ENCODE measurements around the gene HOXA5. TPM values are rescaled to one million over a fixed set of nuclear protein-coding genes. Genes with fewer than 3 reads are reported as not detected.

The HOXA5 gene
- total RNA-seq, 5 donors from 2014 or later (not counting 1 experiment from before 2014, with no cell fraction given): 0.18 to 0.32 TPM; not detected in 3

- DNase-seq (no peak), ATAC-seq (replicated peaks in 1 of 4) (no peak)
- H3K9me3 Mint-ChIP-seq: no peaks in the 10 kb centered on the region
- H3K4me3 ChIP-seq (ENCODE audit: control insufficient read depth in 1 of 2, extremely low read depth in 1 of 2, low read length in 1 of 2): no peak overlapping the region
- peaks cover 4 to 32% of the 10 kb centered on the region in 2 experiments for H3K4me1 ChIP-seq (ENCODE audit: control insufficient read depth in 1 of 2, extremely low read depth in 1 of 2, insufficient read depth in 2 of 2, low read length in 2 of 2)
- H3K27me3 ChIP-seq (replicated peaks in 1 of 2; ENCODE audit: control insufficient read depth in 2 of 2, extremely low read depth in 1 of 2, insufficient read depth in 2 of 2, low read length in 1 of 2): peaks cover 0 to 83% of the 10 kb centered on the region in 2 experiments
- H3K27ac ChIP-seq (ENCODE audit: low read length): no peak overlapping the region
- no peaks in the 10 kb centered on the region for H3K36me3 Mint-ChIP-seq
- H3K27ac Mint-ChIP-seq: no peak overlapping the region
- POLR2A ChIA-PET: no interaction called here
- peaks cover 55 to 80% of the 10 kb centered on the region in 2 donors for H3K27me3 Mint-ChIP-seq
- CTCF ChIA-PET: interaction anchor here in 1 of 2 donors (0.6 to 0.7 kb wide), 3 partner anchors 58 to 443 kb away, joined by 3 read pairs; no protein-coding TSS in a partner anchor
- no peaks in the 10 kb centered on the region for H3K9me3 ChIP-seq
- H3K4me3 Mint-ChIP-seq: no peak overlapping the region
- WGBS (ENCODE audit: insufficient coverage): 90% methylated on average over 3 of the region's 5 CpGs
- peaks cover 23 to 28% (median 26%) of the 10 kb centered on the region in 3 donors for H3K4me1 Mint-ChIP-seq
- H3K36me3 ChIP-seq (ENCODE audit: control insufficient read depth in 2 of 2, extremely low read depth in 1 of 2, insufficient read depth in 1 of 2, low read length in 1 of 2): no peaks in the 10 kb centered on the region
Measured at GRCh38 chr7:27146491-27147198, 3.2 kb upstream of the HOXA5 start.

DNA sequence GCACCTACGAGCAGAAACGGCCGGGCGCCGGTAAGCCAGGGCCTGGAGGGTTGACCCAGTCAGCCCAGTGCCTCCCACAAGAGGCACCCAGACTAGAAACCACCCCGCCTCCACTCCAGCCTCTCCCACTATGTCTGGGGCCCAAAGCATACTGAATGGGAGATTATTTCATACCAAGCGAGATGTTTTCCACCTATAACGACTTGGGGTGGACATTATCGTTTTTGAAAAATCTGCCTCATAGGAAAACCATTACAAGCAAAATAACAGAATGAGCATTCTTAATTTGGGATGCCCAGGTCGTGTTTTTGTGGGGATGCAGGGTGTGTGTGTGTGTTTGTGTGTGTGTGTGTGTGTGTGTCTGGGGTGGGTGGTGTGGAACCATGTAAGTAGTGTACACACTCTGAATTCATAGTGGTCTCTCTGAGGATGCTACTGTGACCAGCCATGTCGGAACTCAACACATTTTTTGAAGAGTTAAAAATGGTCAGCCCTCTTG is 2.5 kb upstream of the HOXA5 start:
- H3K27me3 ChIP-seq (replicated peaks in 1 of 2; ENCODE audit: control insufficient read depth in 2 of 2, extremely low read depth in 1 of 2, insufficient read depth in 2 of 2, low read length in 1 of 2): peaks cover 0 to 76% of the 10 kb centered on the region in 2 experiments
- Mint-ChIP-seq H3K4me1 (peaks cover 17 to 21% (median 20%) of the 10 kb centered on the region in 3 donors), H3K36me3 (no peaks in the 10 kb centered on the region), H3K27ac (no peak overlapping the region), H3K4me3 (no peak overlapping the region), H3K9me3 (no peaks in the 10 kb centered on the region), H3K27me3 (peaks cover 54 to 80% of the 10 kb centered on the region in 2 donors)
- H3K4me1 ChIP-seq (ENCODE audit: control insufficient read depth in 1 of 2, extremely low read depth in 1 of 2, insufficient read depth in 2 of 2, low read length in 2 of 2): peaks cover 0 to 25% of the 10 kb centered on the region in 2 experiments
- no peak for ATAC-seq (replicated peaks in 1 of 4)
- no peak overlapping the region for H3K27ac ChIP-seq (ENCODE audit: low read length)
- no peaks in the 10 kb centered on the region for H3K36me3 ChIP-seq (ENCODE audit: control insufficient read depth in 2 of 2, extremely low read depth in 1 of 2, insufficient read depth in 1 of 2, low read length in 1 of 2)
- ChIA-PET POLR2A (no interaction called here), CTCF (interaction anchor here in 1 of 2 donors (0.6 to 0.7 kb wide), 2 partner anchors 59 to 79 kb away, joined by 3 read pairs; no protein-coding TSS in a partner anchor)
- no peak for DNase-seq
- H3K9me3 ChIP-seq: no peaks in the 10 kb centered on the region
- 86% methylated on average over 8 of the region's 11 CpGs for WGBS (ENCODE audit: insufficient coverage)
- no peak overlapping the region for H3K4me3 ChIP-seq (ENCODE audit: control insufficient read depth in 1 of 2, extremely low read depth in 1 of 2, low read length in 1 of 2)

GRCh38 chr7:27145165-27145913 is 1.9 kb upstream of the HOXA5 start:
- H3K27ac Mint-ChIP-seq: no peak overlapping the region
- peaks cover 49 to 78% of the 10 kb centered on the region in 2 donors for H3K27me3 Mint-ChIP-seq
- no peak overlapping the region for H3K4me3 Mint-ChIP-seq
- WGBS (ENCODE audit: insufficient coverage): 91% methylated on average over 46 of the region's 47 CpGs
- CTCF ChIA-PET: interaction anchor here in 1 of 2 donors (0.6 kb wide), 1 partner anchor 288 kb away, joined by 5 read pairs; no protein-coding TSS in a partner anchor
- H3K9me3 ChIP-seq: no peaks in the 10 kb centered on the region
- H3K9me3 Mint-ChIP-seq: no peaks in the 10 kb centered on the region
- H3K36me3 ChIP-seq (ENCODE audit: control insufficient read depth in 2 of 2, extremely low read depth in 1 of 2, insufficient read depth in 1 of 2, low read length in 1 of 2): no peaks in the 10 kb centered on the region
- no peak for ATAC-seq (replicated peaks in 1 of 4)
- peaks cover 12 to 15% (median 13%) of the 10 kb centered on the region in 3 donors for H3K4me1 Mint-ChIP-seq
- peaks cover 0 to 19% of the 10 kb centered on the region in 2 experiments for H3K4me1 ChIP-seq (ENCODE audit: control insufficient read depth in 1 of 2, extremely low read depth in 1 of 2, insufficient read depth in 2 of 2, low read length in 2 of 2)
- POLR2A ChIA-PET: no interaction called here
- no peak overlapping the region for H3K4me3 ChIP-seq (ENCODE audit: control insufficient read depth in 1 of 2, extremely low read depth in 1 of 2, low read length in 1 of 2)
- DNase-seq: no peak
- peaks cover 0 to 75% of the 10 kb centered on the region in 2 experiments for H3K27me3 ChIP-seq (replicated peaks in 1 of 2; ENCODE audit: control insufficient read depth in 2 of 2, extremely low read depth in 1 of 2, insufficient read depth in 2 of 2, low read length in 1 of 2)
- no peaks in the 10 kb centered on the region for H3K36me3 Mint-ChIP-seq
- no peak overlapping the region for H3K27ac ChIP-seq (ENCODE audit: low read length)

- peaks cover 8 to 13% (median 11%) of the 10 kb centered on the region in 3 donors for H3K4me1 Mint-ChIP-seq
- POLR2A ChIA-PET: no interaction called here
- Histone ChIP-seq H3K27ac (ENCODE audit: low read length) (no peak overlapping the region), H3K4me1 (ENCODE audit: control insufficient read depth in 1 of 2, extremely low read depth in 1 of 2, insufficient read depth in 2 of 2, low read length in 2 of 2) (peaks cover 0 to 16% of the 10 kb centered on the region in 2 experiments), H3K9me3 (no peaks in the 10 kb centered on the region), H3K36me3 (ENCODE audit: control insufficient read depth in 2 of 2, extremely low read depth in 1 of 2, insufficient read depth in 1 of 2, low read length in 1 of 2) (no peaks in the 10 kb centered on the region), H3K4me3 (ENCODE audit: control insufficient read depth in 1 of 2, extremely low read depth in 1 of 2, low read length in 1 of 2) (no peak overlapping the region), H3K27me3 (replicated peaks in 1 of 2; ENCODE audit: control insufficient read depth in 2 of 2, extremely low read depth in 1 of 2, insufficient read depth in 2 of 2, low read length in 1 of 2) (peaks cover 0 to 71% of the 10 kb centered on the region in 2 experiments)
- H3K27me3 Mint-ChIP-seq: peaks cover 44 to 73% of the 10 kb centered on the region in 2 donors
- no peak overlapping the region for H3K27ac Mint-ChIP-seq
- 80% methylated on average over 26 of the region's 31 CpGs for WGBS (ENCODE audit: insufficient coverage)
- no peaks in the 10 kb centered on the region for H3K9me3 Mint-ChIP-seq
- DNase-seq (no peak), ATAC-seq (replicated peaks in 1 of 4) (no peak)
- no peaks in the 10 kb centered on the region for H3K36me3 Mint-ChIP-seq
- H3K4me3 Mint-ChIP-seq: no peak overlapping the region
- CTCF ChIA-PET: interaction anchor here in 1 of 2 donors (0.6 kb wide), 1 partner anchor 288 kb away, joined by 5 read pairs; no protein-coding TSS in a partner anchor
Measured at GRCh38 chr7:27144781-27145164, 1.3 kb upstream of the HOXA5 start.

GRCh38 chr7:27143950-27144780 is 684 bp upstream of the HOXA5 start:
- Mint-ChIP-seq H3K9me3 (no peaks in the 10 kb centered on the region), H3K27ac (no peak overlapping the region), H3K27me3 (peaks cover 39 to 67% of the 10 kb centered on the region in 2 donors), H3K4me3 (peak overlapping the region in 1 of 3 donors; percentile 68), H3K4me1 (peaks cover 8 to 13% (median 11%) of the 10 kb centered on the region in 3 donors), H3K36me3 (no peaks in the 10 kb centered on the region)
- peaks cover 0 to 16% of the 10 kb centered on the region in 2 experiments for H3K4me1 ChIP-seq (ENCODE audit: control insufficient read depth in 1 of 2, extremely low read depth in 1 of 2, insufficient read depth in 2 of 2, low read length in 2 of 2)
- POLR2A ChIA-PET: no interaction called here
- no peaks in the 10 kb centered on the region for H3K36me3 ChIP-seq (ENCODE audit: control insufficient read depth in 2 of 2, extremely low read depth in 1 of 2, insufficient read depth in 1 of 2, low read length in 1 of 2)
- H3K27ac ChIP-seq (ENCODE audit: low read length): no peak overlapping the region
- H3K4me3 ChIP-seq (ENCODE audit: control insufficient read depth in 1 of 2, extremely low read depth in 1 of 2, low read length in 1 of 2): no peak overlapping the region
- ATAC-seq (replicated peaks in 1 of 4): no peak
- H3K27me3 ChIP-seq (replicated peaks in 1 of 2; ENCODE audit: control insufficient read depth in 2 of 2, extremely low read depth in 1 of 2, insufficient read depth in 2 of 2, low read length in 1 of 2): peaks cover 0 to 71% of the 10 kb centered on the region in 2 experiments
- CTCF ChIA-PET: interaction anchor here in 1 of 2 donors (0.6 to 1.3 kb wide), 2 partner anchors 15 to 287 kb away, joined by 3 to 5 read pairs; no protein-coding TSS in a partner anchor
- WGBS (ENCODE audit: insufficient coverage): 93% methylated on average over 29 of the region's 40 CpGs
- H3K9me3 ChIP-seq: no peaks in the 10 kb centered on the region
- DNase-seq: no peak
